ENCODE results near the gene LDB2. TPM values are rescaled to one million over a fixed set of nuclear protein-coding genes. Genes with fewer than 3 reads are reported as not detected.

LDB2 gene
- polyA plus RNA-seq, 3 donors, result not detected

GRCh38 chr4:16818005-16818404 is 80.4 kb downstream of the LDB2 start:
- H3K79me2 ChIP-seq (ENCODE audit: insufficient read depth, low read length), result no peaks in the 10 kb centered on the region
- no peaks in the 10 kb centered on the region for H3K36me3 Mint-ChIP-seq
- H3K9me3 Mint-ChIP-seq, result peaks cover 0 to 7% (median 0%) of the 10 kb centered on the region in 7 donors
- no peak overlapping the region for H3K27ac Mint-ChIP-seq
- no peaks in the 10 kb centered on the region for H3K27me3 ChIP-seq (ENCODE audit: control insufficient read depth in 2 of 2, insufficient read depth in 2 of 2, low read length in 2 of 2)
- no peak for DNase-seq
- H2AFZ ChIP-seq (ENCODE audit: insufficient read depth, low read depth, low read length, poor library complexity, severe bottlenecking), result no peak overlapping the region
- WGBS (ENCODE audit: insufficient coverage), result no CpG with 5 or more reads among the region's 3 CpGs
- no peaks in the 10 kb centered on the region for H3K4me1 ChIP-seq (ENCODE audit: control insufficient read depth in 1 of 2, insufficient read depth in 2 of 2, low read length in 2 of 2)
- H3K4me3 Mint-ChIP-seq, result no peak overlapping the region
- H4K20me1 ChIP-seq (ENCODE audit: insufficient read depth, low read length), result no peaks in the 10 kb centered on the region
- H3K4me2 ChIP-seq (replicated peaks; ENCODE audit: extremely low read depth, low read length, poor library complexity, severe bottlenecking), result no peak overlapping the region
- H3K36me3 ChIP-seq (replicated peaks in 1 of 2; ENCODE audit: control insufficient read depth in 1 of 2, insufficient read depth in 2 of 2, low read length in 2 of 2), result no peaks in the 10 kb centered on the region
- no peak overlapping the region for H3K4me3 ChIP-seq (replicated peaks in 1 of 3; ENCODE audit: low read depth in 2 of 3, low read length in 3 of 3)
- H3K27ac ChIP-seq (ENCODE audit: low read depth in 1 of 2, low read length in 2 of 2), result no peak overlapping the region
- H3K9me3 ChIP-seq (replicated peaks in 1 of 2; ENCODE audit: control insufficient read depth in 1 of 2, insufficient read depth in 1 of 2, low read length in 2 of 2), result no peaks in the 10 kb centered on the region
- no peak for TF ChIP-seq CTCF (IDR thresholded peaks at IDR 0.05)
- no peaks in the 10 kb centered on the region for H3K4me1 Mint-ChIP-seq
- peaks cover 0 to 3% (median 0%) of the 10 kb centered on the region in 3 donors for H3K27me3 Mint-ChIP-seq (ENCODE audit: low read depth in 3 of 3)
- intact Hi-C loops (cut with micrococcal nuclease), result no loop called here
- no peak overlapping the region for H3K9ac ChIP-seq (ENCODE audit: insufficient read depth, low read length, poor library complexity, severe bottlenecking)

GRCh38 chr4:16817286-16817685 is 81.2 kb downstream of the LDB2 start:
- intact Hi-C loops (cut with micrococcal nuclease), result no loop called here
- Histone ChIP-seq H3K27me3 (ENCODE audit: control insufficient read depth in 2 of 2, insufficient read depth in 2 of 2, low read length in 2 of 2) (no peaks in the 10 kb centered on the region), H3K9ac (ENCODE audit: insufficient read depth, low read length, poor library complexity, severe bottlenecking) (no peak overlapping the region), H3K4me2 (replicated peaks; ENCODE audit: extremely low read depth, low read length, poor library complexity, severe bottlenecking) (no peak overlapping the region), H3K4me1 (ENCODE audit: control insufficient read depth in 1 of 2, insufficient read depth in 2 of 2, low read length in 2 of 2) (no peaks in the 10 kb centered on the region), H3K27ac (ENCODE audit: low read depth in 1 of 2, low read length in 2 of 2) (no peak overlapping the region), H2AFZ (ENCODE audit: insufficient read depth, low read depth, low read length, poor library complexity, severe bottlenecking) (no peak overlapping the region), H3K4me3 (replicated peaks in 1 of 3; ENCODE audit: low read depth in 2 of 3, low read length in 3 of 3) (no peak overlapping the region), H3K9me3 (replicated peaks in 1 of 2; ENCODE audit: control insufficient read depth in 1 of 2, insufficient read depth in 1 of 2, low read length in 2 of 2) (no peaks in the 10 kb centered on the region), H3K79me2 (ENCODE audit: insufficient read depth, low read length) (no peaks in the 10 kb centered on the region), H3K36me3 (replicated peaks in 1 of 2; ENCODE audit: control insufficient read depth in 1 of 2, insufficient read depth in 2 of 2, low read length in 2 of 2) (no peaks in the 10 kb centered on the region), H4K20me1 (ENCODE audit: insufficient read depth, low read length) (no peaks in the 10 kb centered on the region)
- peaks cover 0 to 3% (median 0%) of the 10 kb centered on the region in 3 donors for H3K27me3 Mint-ChIP-seq (ENCODE audit: low read depth in 3 of 3)
- DNase-seq, result no peak
- no peaks in the 10 kb centered on the region for H3K36me3 Mint-ChIP-seq
- WGBS (ENCODE audit: insufficient coverage), result 100% methylated on average over 1 of the region's 1 CpG
- no peak for TF ChIP-seq CTCF (IDR thresholded peaks at IDR 0.05)
- H3K4me3 Mint-ChIP-seq, result no peak overlapping the region
- peaks cover 0 to 8% (median 0%) of the 10 kb centered on the region in 7 donors for H3K9me3 Mint-ChIP-seq
- H3K27ac Mint-ChIP-seq, result no peak overlapping the region
- no peaks in the 10 kb centered on the region for H3K4me1 Mint-ChIP-seq

Data from CD14-positive monocyte (primary cell).